HCT116 (cell line): ENCODE data around the gene NAGA. TPM values are rescaled to one million over a fixed set of nuclear protein-coding genes. Genes with fewer than 3 reads are reported as not detected.
"Not testable (repeated sequence)": the region's sequence is repeated elsewhere in the genome, so short reads cannot be mapped to it uniquely, and the experiment has no call there.

Experiments
- ATAC-seq: fragments of 200-7000 bp; cut with Tn5 transposase; 2 replicates; pipeline ENCODE4 v1.9.1; 2020; ENCODE audit warnings: mild to moderate bottlenecking, moderate library complexity
- BruUV-seq: library from RNA; stranded (reverse); fragments of 400-500 nt; replicated peaks from 2 replicates; lab custom pipeline; 2021; lab: Mats Ljungman, UMichigan
- CTCF ChIA-PET: fragments of 300-600 bp; sonication (Branson Sonifier 250); formaldehyde crosslinking; loops from one replicate; lab custom pipeline; 2021; ENCODE audit warnings: antibody characterized with exemption; lab: Charles Lee
- POLR2A ChIA-PET: fragments of 300-600, 350-600 bp; sonication (Branson Sonifier 250); formaldehyde crosslinking; loops from one replicate; lab custom pipeline; 2021; ENCODE audit warnings: antibody characterized with exemption; lab: Charles Lee
- RAD21 ChIA-PET, 2 experiments: fragments of 300-600 bp; sonication (Branson Sonifier 250); formaldehyde crosslinking; loops; one replicate each; lab custom pipeline; 2023; ENCODE audit warnings: low total read pairs in 2 of 2; ENCODE audit not compliant: uncharacterized antibody in 2 of 2, unreplicated experiment in 2 of 2, low non-redundant PET in 1 of 2; lab: Charles Lee
- DNase-seq: peaks from one replicate; pipeline ENCODE4 v3.0.0-alpha.2; 2010; ENCODE audit warnings: low read depth, low spot score
- H2AFZ ChIP-seq: fragments of 200-600 bp; shearing (Covaris generic), sonication (generic); 2 replicates; pipeline ENCODE4 v1.6.1; 2017; ENCODE audit warnings: low read depth, mixed run types, mixed read lengths, antibody characterized with exemption, low read length; ENCODE audit not compliant: poor library complexity, severe bottlenecking
- H3K27ac ChIP-seq: 2 replicates; pipeline ENCODE4 v1.5.1; 2012; ENCODE audit warnings: low read depth, low read length
- H3K27me3 ChIP-seq: fragments of 200-600 bp; sonication (generic); 2 replicates; pipeline ENCODE4 v1.6.1; 2016; ENCODE audit warnings: mixed run types, low read length, mixed read lengths; ENCODE audit not compliant: insufficient read depth
- H3K36me3 ChIP-seq, 2 experiments: fragments of 200-500 bp in 1 of 2; fragments of 200-600 bp in 1 of 2; sonication (Bioruptor generic) in 1 of 2; sonication (generic) in 1 of 2; 2 replicates each; pipeline versions ENCODE4 v1.5.1 to v1.6.1; 2014 to 2016; ENCODE audit warnings: low read length in 2 of 2, inconsistent platforms in 1 of 2, mixed read lengths in 1 of 2, mixed run types in 1 of 2; ENCODE audit not compliant: insufficient read depth in 2 of 2, control insufficient read depth in 1 of 2
- H3K4me1 ChIP-seq, 2 experiments: fragments of 200-600 bp in 1 of 2; sonication (generic) in 1 of 2; 2 replicates each; pipeline versions ENCODE4 v1.5.1 to v1.6.1; 2012 to 2017; ENCODE audit warnings: low read length in 2 of 2, inconsistent platforms in 1 of 2, mild to moderate bottlenecking in 1 of 2, mixed read lengths in 1 of 2, mixed run types in 1 of 2, moderate library complexity in 1 of 2; ENCODE audit not compliant: insufficient read depth in 2 of 2, control insufficient read depth in 1 of 2
- H3K4me2 ChIP-seq: fragments of 200-600 bp; sonication (generic); 2 replicates; pipeline ENCODE4 v1.6.1; 2017; ENCODE audit warnings: mixed run types, low read length, mixed read lengths
- H3K4me3 ChIP-seq, 2 experiments: fragments of 200-600 bp in 1 of 2; sonication (generic) in 1 of 2; replicated peaks in 1 of 2; 2 replicates each; pipeline ENCODE4 v1.5.1; 2011 to 2016; ENCODE audit warnings: low read length in 2 of 2, control low read depth in 1 of 2, low read depth in 1 of 2, mild to moderate bottlenecking in 1 of 2, mixed read lengths in 1 of 2, mixed run types in 1 of 2
- H3K79me2 ChIP-seq: fragments of 200-600 bp; sonication (generic); 2 replicates; pipeline ENCODE4 v1.6.1; 2017; ENCODE audit warnings: mild to moderate bottlenecking, mixed run types, low read length, moderate library complexity, mixed read lengths; ENCODE audit not compliant: insufficient read depth
- H3K9ac ChIP-seq: fragments of 200-600 bp; sonication (generic); 2 replicates; pipeline ENCODE4 v1.6.1; 2016; ENCODE audit warnings: low read length, mixed read lengths
- H3K9me2 ChIP-seq: fragments of 200-600 bp; sonication (generic), shearing (Covaris generic); 2 replicates; pipeline ENCODE4 v1.6.1; 2017; ENCODE audit warnings: mixed run types, mild to moderate bottlenecking, moderate library complexity; ENCODE audit not compliant: insufficient read depth
- H3K9me3 ChIP-seq, 2 experiments: fragments of 200-500 bp in 1 of 2; fragments of 200-600 bp in 1 of 2; sonication (Bioruptor generic) in 1 of 2; sonication (generic) in 1 of 2; 2 replicates each; pipeline ENCODE4 v1.6.1; 2014 to 2017; ENCODE audit warnings: low read length in 2 of 2, mixed read lengths in 2 of 2, inconsistent platforms in 1 of 2, low read depth in 1 of 2, mild to moderate bottlenecking in 1 of 2, mixed run types in 1 of 2, moderate library complexity in 1 of 2; ENCODE audit not compliant: control insufficient read depth in 1 of 2, insufficient read depth in 1 of 2
- H4K20me1 ChIP-seq: fragments of 200-600 bp; sonication (generic), shearing (Covaris generic); 2 replicates; pipeline ENCODE4 v1.6.1; 2017; ENCODE audit warnings: mixed run types, mild to moderate bottlenecking, moderate library complexity; ENCODE audit not compliant: insufficient read depth
- CBX3 ChIP-seq: IDR thresholded peaks from 2 replicates; pipeline ENCODE4 v1.6.1; 2012; ENCODE audit warnings: low read depth
- EGR1 ChIP-seq: IDR thresholded peaks from 2 replicates; pipeline ENCODE4 v1.6.1; 2012; ENCODE audit warnings: low read depth
- EZH2 ChIP-seq: fragments of 200-600 bp; sonication (generic); IDR thresholded peaks from 2 replicates; pipeline ENCODE4 v1.6.1; 2017; ENCODE audit warnings: antibody characterized with exemption, mixed run types
- POLR2A ChIP-seq: IDR thresholded peaks from 2 replicates; pipeline ENCODE4 v1.7.0; 2011; ENCODE audit warnings: borderline replicate concordance; ENCODE audit not compliant: insufficient read depth, insufficient read length; ENCODE audit errors: extremely low read depth
- RAD21 ChIP-seq: IDR thresholded peaks from 2 replicates; pipeline ENCODE4 v1.6.1; 2012; ENCODE audit warnings: low read depth, mild to moderate bottlenecking
- YY1 ChIP-seq: IDR thresholded peaks from 2 replicates; pipeline ENCODE4 v1.6.1; 2011; ENCODE audit warnings: low read length, low read depth, moderate library complexity, mild to moderate bottlenecking; ENCODE audit not compliant: insufficient replicate concordance; ENCODE audit errors: extremely low read depth
- ZFX ChIP-seq: fragments of 450-650 bp; IDR thresholded peaks from 2 replicates; pipeline ENCODE4 v1.6.1; 2017
- intact Hi-C: fragments of 100-400 bp; cut with micrococcal nuclease; formaldehyde crosslinking; loops from 2 replicates; pipeline ENCODE4 v1.10.0; 2022
- total RNA-seq: library from RNA; stranded (reverse); gene quantifications from one replicate; pipeline ENCODE4 v1.2.1, GENCODE V29; 2021; ENCODE audit not compliant: unreplicated experiment

Gene NAGA
- total RNA-seq, 1 experiment from 2014 or later = 21.2 TPM

DNA sequence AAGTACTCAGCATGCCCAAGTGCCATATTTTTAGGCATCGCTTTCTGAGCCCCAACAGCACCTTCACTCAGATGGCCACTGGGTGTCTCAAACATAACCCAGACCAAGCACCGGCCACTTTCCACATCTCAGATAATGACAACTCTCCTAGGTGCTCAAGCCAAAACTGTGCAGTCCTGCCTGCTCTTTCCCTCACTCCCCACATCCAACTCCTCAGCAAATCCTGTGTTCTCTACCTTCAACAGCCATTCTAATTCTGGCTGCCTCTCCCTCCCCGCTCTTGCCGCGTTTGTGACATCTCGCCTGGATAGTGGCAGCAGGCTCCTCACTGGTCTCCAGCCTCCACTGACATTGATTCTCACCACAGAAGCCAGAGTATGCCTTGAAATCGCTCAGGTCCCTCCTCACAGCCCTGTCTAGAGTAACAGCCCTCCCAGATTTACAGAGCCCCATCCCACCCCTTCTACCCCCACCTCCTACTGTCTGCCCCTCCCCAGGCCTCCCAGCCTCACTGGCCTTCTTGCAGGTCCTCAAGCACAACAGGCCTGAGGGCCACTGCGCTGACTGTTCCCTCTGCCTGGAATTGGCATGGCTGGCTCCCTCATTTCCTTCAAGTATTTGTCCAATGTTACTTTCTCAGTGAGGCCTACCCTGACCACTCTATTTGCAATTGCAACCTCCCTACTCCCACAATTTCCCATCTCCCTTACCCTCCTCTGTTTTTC is 2.2 kb upstream of the NAGA start (continued):
- TF ChIP-seq EGR1 = no peak

- H3K9me3 ChIP-seq, BruUV-seq, H3K9me2 ChIP-seq, CTCF ChIA-PET, H2AFZ ChIP-seq, intact Hi-C loops, H3K79me2 ChIP-seq, DNase-seq, H4K20me1 ChIP-seq, H3K36me3 ChIP-seq, H3K27me3 ChIP-seq, RAD21 ChIA-PET, ATAC-seq: not testable (repeated sequence)
- POLR2A ChIA-PET = interaction anchor here (0.6 kb wide), 1 partner anchor 8 kb away, joined by 4 read pairs; the partner anchor contains the start of gene SMDT1
- H3K4me2 ChIP-seq = peak overlapping the region; percentile 89
- H3K4me3 ChIP-seq = peak overlapping the region in 1 of 2 experiments; percentile 65; a peak in 2 of 4 replicates
- H3K9ac ChIP-seq = peak overlapping the region; percentile 71
- H3K4me1 ChIP-seq = peaks cover 12 to 20% of the 10 kb centered on the region in 2 experiments
- peak overlapping the region; percentile 66 for H3K27ac ChIP-seq
Observed at GRCh38 chr22:42071508-42071907, 896 bp upstream of the NAGA start.

GRCh38 chr22:42069801-42070516 is 653 bp downstream of the NAGA start:
- TF ChIP-seq CBX3 (no peak), YY1 (no peak), RAD21 (no peak), ZFX (no peak), POLR2A (no peak), EZH2 (no peak)
- BruUV-seq = TSS peak; percentile 85
- DNase-seq (no peak), ATAC-seq (peak; percentile 19; the same call in 1 of the 2 replicates)
- no peaks in the 10 kb centered on the region for H3K9me2 ChIP-seq
- H3K36me3 ChIP-seq = peaks cover 3 to 4% of the 10 kb centered on the region in 2 experiments; a peak in 3 of 4 replicates
- intact Hi-C loops = no loop called here
- H3K4me3 ChIP-seq = peak overlapping the region; percentile 65
- H2AFZ ChIP-seq = no peak overlapping the region
- no peaks in the 10 kb centered on the region for H3K9me3 ChIP-seq
- ChIA-PET POLR2A (interaction anchor here (0.7 to 1.6 kb wide), 3 partner anchors 9 to 92 kb away, joined by 3 to 4 read pairs (median 4); partner anchors contain the start of gene SMDT1), CTCF (interaction anchor here (1.3 kb wide), 1 partner anchor 10 kb away, joined by 3 read pairs; the partner anchor contains the start of gene SMDT1), RAD21 (no interaction called here)
- no peaks in the 10 kb centered on the region for H3K79me2 ChIP-seq
- H3K27me3 ChIP-seq = no peaks in the 10 kb centered on the region
- peak overlapping the region; percentile 60 for H3K27ac ChIP-seq
- no peaks in the 10 kb centered on the region for H4K20me1 ChIP-seq
- peak overlapping the region; percentile 71 for H3K9ac ChIP-seq
- H3K4me2 ChIP-seq = peak overlapping the region; percentile 89
- peaks cover 12 to 20% of the 10 kb centered on the region in 2 experiments for H3K4me1 ChIP-seq
